GM19463 (cell line): ENCODE results near the gene USH1C.

Experiments
- ATAC-seq: cut with Tn5 transposase; IDR thresholded peaks from one replicate; pipeline ENCODE4 v1.9.1; 2021; ENCODE audit warnings: mild to moderate bottlenecking, moderate library complexity; ENCODE audit not compliant: unreplicated experiment

The USH1C gene

DNA sequence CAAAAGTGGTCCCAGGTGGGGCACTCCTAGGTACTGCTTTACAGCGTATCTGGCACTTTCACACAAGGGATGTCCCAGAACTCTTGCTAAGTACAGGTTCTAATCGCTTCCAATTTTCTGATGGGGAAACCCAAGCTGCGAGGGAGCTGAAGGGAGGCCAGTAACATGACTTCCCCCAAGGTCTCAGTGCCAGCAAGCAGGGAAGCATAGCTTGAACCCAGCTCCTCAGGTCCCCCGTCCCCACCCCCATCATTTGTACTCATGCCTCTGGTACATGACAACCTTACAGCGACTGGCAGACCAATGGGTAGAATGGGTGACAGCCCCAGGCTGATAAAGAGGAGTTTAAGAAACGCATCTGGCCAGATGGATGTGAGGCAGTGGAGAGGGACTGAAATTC lies 66.9 kb downstream of the USH1C start:
- no peak for ATAC-seq

DNA sequence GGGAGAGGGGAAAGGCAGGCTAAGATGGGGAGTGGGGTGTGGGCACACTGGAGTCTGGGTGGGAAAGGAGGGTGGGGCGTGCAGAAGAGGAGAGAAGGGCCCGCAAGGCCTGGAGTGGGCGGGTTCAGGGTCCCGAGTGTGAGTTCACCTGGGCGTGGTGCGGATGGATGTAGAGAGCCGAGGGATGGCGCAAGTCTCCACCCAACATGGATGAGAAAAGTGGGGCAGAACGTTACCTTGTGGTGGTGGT lies 67.2 kb downstream of the USH1C start:
- no peak for ATAC-seq

DNA sequence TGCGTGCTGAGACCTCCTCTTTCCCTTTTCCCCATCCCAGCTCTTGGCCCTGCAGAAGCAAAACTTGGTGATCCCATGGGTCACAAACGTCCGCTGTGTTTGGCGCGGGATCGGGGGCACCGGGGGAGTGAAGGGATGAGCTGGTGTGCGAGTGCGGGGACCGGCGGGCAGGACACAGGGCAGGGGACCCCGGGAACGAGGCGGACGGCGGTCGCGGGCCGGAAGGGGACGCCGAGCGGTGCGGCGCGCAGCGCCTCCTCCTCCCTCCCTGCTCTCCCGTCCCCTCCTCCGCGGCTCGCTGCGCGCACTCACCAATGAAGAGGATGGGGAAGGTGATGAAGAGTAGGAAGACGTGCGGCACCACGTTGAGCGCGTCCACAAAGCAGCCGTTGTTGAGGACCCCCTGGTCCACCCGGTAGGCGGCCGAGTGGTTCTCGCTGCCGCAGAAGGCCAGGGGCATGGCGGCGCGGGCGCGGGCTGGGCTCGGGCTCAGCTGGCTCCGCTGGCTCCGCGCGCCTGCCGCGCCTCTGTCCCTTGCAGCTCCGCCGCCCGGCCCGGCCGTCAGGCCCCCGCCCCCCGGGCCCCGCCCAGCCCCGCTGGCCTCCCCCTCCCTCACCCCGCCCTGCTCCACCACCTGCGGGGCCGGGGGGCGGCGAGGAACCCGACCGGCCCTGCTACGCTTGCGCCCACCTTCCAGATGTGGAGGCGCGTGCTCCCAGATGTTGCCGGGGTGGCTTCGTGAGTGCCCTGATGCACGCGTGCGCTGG lies 67.7 kb downstream of the USH1C start, which contains the start of gene ABCC8:
Gene ABCC8 (minus strand): TSS at position 529 of the 767 bp plus-strand sequence. CDS start 69 bp downstream, at position 460.
- no peak for ATAC-seq

DNA sequence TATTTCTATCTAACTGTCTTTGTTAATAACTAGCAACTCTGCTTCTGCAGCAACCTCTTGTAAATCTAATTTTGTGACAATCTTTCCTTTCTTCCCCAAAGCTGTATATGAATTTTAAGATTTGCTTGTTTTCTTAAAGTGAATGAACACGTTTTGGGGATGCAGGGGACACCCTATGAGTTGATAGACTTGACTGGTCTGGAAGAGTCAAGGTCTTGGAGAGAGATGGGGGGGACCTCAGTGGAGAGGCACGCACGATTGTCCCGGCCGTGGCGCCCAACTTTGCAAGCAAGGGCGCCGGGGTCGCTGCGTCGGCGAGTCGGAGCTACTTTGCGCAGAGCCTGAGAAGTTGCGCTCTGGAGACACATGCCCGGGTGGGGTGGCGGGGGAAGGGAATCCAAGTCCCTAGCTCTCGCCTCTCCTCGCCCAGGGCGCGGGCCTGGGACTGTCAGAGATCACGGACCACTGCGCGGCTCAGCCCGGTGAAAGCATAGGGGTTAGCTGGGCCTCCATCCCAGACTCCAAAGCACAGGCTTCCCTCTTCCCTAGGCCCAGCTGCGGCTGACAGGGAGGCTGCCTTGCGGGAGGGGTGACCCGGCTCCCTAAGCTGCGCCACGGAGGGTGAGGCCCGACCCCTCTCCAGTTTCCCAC lies 68.4 kb downstream of the USH1C start:
- ATAC-seq: no peak

DNA sequence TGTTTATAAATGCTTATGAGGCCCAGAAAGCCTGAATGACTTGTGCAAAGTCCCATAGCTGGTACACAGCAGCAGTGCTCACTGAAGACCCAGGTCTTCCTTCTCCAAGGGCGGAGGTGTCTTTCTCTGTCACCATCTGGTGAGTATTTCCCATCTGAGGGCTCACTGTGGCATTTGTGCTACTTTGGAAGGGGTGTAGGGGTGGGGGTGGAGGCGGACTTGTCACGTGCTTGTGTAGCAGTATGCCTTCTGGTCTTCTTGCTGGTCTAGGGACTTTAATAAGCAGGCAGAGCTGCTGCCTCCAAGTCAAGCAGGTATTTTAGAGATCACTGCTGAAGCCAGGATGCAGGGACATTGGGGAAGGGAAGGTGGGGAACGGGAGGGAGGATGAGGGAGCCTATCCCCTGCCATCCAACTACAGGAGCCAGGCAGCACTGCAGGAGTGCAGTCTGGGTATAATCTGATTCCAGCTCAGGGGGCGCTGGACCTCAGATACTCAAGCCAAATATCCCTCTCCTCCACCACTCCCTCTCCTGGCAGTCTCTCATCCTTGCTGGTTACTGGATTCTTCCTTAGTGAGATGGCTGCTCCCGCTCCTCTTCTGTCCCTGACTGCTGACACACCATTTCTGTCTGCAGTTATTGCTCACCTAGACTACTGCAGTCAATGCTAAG lies 71.0 kb downstream of the USH1C start:
- no peak for ATAC-seq

DNA sequence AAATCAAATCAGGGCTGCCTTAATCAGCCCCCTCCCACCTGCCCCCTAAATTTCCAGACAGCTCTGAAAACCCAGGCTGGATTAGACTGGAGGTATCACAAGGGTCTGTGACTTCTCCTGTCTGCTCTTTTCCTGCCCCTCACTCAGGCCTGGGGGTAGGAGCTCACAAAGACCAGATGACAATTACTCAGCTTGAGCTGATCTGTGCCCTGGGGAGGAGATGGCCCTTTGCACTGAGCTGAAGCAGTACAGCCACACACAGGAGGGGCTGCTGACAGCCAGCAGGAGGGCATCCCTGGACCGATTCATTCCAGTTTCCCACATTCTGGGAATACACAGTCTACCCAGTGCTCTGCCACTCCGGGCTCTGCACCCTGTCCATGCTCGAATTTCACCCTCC lies 71.7 kb downstream of the USH1C start:
- no peak for ATAC-seq

DNA sequence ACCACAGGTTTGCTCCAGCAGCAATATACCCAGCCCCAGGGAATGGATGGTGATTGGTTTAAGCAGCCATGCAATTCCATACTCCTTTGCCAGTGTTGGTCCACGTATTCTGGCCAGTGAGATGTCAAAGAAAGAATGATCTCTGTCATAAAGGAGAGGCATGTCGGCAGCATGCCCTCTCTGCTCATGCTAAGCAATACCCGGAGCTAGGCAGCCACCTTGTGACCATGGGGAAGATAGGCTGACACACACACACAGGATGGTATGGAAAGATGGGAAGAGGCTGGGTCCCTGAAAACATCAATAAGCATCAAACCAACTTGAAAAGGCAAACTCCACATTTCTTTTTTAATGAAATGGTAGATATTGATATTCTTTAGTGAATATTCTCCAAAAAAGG lies 72.7 kb downstream of the USH1C start:
- no peak for ATAC-seq

DNA sequence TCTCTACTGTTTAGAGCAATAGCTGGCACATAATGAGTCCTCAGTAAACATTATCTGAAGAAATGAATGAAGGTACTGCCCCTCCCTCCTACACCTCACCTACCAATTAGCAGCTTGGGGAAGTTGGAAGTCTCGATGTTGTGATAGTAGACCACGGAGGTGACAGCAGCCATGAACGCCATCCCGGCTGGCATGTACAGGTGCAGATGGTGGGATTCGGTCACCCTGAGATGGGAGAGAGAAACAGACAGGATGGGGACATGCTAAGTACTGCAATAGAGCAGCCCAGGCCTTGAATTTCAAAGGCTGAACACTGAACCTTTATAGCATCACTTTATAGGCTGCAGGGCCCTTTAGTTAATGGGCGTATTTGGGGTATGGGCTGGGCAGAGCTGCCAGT lies 74.2 kb downstream of the USH1C start:
- ATAC-seq: no peak

DNA sequence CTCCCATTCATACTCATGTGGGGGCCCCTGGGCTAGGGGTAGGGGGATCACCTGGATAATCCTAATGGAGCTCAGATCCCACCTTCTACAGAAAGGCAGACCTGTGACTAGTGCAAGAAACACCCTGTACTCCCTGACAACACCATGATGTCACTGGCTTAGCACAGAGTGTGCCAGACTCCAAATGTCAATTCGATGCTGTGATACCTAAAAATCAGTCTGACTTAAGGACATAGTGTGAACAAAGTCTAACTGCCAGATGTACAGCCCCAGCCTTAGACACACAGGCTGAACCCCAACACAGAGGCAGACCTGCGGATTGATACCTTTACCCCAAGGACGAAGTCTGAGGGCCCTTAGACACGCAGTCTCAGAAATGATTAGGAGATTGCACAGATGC lies 76.1 kb downstream of the USH1C start:
- no peak for ATAC-seq

DNA sequence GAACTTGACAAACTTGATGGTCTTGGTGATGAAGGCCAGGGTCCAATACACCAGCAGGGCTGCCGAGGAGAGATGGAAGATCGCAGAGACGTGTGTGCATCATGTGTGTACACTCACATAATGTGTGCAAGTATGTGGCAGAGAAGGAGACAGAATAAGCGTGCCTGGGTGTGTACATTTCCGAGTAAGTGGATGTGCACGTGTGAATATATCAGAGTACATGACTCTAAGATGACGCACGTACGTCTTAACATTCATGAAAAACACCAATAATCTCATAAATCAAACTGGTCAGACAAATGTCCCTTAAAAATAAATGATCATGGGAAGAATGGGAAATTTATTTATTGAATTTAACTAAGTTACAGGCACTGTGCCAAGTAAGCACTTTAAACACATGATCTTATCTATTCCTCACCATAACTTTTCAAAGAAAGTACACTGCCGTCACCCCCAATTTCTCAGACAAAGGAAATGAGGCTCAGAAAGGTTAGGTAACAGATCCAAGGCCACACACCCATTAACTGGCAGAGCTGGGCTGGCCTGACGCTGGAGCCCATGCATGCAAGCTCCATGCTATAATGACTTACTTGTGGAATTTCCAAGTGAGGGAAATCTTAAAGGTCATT lies 80.6 kb downstream of the USH1C start:
- no peak for ATAC-seq

DNA sequence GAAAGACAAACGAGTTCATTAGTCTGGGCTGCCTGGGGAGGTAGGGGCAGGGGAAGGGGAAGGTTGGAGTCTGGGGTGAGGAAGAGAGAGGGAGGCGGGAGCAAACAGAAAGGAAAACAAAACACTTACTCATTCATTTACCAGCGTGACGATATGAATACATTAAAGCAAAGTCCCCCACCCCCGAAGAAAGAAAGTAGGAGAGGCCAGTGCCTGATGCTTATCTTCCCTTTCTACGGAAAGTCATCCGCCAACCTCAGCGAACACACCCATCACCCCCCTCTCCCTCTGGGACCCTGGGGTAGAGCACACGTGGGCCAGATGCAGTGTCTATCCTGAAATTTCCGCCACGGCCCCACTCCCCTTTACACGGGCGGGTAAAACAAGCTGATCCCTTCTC lies 81.3 kb downstream of the USH1C start:
- no peak for ATAC-seq

DNA sequence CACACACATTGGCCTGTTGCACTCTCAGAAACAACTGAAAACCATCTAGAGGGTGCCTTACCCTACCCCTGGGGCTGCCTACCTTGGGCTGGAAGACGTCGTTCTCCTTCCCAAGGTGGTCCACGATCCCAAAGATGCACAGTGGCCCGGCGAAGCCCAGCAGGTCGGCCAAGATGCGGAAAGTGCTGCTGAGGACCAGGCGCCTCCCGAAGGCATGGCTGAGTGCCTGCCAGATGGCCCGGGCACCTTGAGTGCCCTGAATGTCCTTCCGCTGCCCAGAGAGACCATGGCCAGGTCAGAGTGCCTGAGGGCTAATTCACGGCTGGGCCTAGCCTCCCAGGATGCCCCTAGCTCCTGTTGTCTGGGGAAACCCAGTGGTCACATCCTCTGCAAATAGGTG lies 83.8 kb downstream of the USH1C start:
- ATAC-seq: no peak

DNA sequence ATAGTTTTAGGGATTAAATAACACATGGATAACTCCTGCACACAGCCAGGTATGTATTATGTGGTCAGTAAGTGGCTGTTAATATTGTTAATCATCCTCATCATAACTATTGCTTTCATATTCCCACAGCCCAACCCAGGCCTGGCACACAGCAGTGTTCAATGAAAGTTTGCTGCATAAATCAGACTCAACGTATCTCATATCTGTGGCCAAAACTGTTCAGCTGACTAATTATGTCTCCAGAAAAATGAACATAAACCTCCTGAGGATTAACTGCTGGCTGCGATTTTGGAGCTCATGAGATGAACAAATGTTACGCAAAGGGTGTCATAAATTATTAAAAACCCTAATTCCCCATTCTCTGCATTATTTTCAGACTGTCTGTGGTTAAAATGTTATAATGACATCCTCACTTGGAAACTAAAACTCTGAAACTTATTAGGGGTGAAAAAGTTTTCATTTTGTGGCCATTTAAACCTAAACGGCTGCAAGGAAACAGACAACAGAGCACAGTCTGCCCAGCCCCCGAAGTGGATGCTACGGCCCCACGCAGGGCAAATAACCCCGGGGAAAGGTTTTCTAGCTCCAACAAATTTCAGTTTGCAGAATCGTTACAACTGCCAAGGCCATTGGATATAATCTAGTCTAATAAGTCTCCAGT lies 84.8 kb downstream of the USH1C start:
- no peak for ATAC-seq

DNA sequence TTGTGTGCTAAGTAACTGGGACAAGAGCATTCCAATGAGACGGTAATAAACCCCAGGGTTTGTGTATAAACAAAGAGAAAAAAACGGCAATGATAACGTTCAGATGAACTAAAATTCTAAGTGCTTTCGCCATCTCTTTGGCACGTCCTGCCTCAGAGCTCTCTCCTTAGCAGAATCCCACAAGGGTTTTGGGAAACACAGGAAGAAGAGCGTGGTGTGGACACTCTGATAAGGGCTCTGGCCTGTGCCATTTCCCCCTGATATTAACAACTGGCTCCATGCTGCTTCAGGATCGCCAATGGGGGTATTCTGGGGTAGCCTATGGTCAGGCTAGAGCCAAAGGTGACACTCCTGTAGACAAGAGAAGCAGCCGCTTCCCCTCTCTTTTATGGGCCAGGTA lies 85.9 kb downstream of the USH1C start:
- no peak for ATAC-seq

DNA sequence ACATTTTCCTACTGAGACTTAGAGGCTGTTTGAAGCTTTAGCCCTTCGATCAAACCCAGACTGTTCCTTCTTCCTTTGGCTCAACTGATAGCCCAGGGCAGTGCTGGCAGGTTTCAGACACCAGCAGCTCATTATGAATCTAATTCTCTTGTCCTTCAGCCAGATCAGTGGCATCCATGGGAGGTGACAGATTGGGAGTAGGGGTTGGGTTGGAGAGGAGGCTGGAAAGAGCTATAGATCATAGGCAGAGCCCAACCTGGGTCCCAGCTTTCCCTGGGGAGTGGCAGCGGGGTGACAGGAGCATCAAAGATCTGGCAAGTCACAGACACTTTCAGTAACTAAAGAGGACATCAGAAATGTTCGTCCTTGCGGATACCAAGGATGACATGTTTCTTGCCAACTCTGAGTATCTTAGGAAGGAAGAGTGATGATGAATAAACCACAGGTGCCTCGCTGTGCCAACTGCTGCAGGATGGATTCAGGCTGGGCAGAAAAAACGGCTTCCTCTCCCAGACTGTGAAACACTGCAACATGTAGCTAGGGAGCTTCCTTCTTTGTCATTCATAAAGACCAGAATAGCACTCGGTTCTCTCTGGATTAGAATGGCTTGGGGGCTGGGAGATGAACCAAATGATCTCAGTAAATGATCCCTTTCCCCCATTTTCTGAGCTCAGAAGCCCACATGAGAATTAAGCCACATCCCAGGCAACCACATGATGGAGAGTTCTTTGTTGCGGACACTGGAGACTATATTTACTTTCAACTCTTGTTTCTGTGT lies 86.6 kb downstream of the USH1C start:
- ATAC-seq: no peak

DNA sequence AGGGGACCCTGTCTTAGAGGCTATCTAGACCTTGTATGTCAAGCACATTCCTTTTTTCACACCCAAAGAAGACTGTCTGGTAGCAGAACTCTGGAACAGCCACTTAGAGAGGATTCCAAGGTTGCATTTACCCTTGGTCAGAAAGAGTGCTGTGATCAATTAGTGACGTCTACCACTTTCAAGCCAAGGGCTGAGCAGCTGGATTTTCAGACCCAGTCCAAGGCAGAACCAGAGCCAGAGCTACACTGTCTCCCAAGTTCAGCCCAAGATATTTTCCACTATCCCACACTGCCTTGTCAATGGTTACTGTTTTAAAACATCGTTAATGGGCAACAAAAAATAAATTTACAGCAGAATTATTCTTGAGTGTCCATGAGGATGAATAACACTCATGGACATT lies 91.5 kb downstream of the USH1C start:
- no peak for ATAC-seq

DNA sequence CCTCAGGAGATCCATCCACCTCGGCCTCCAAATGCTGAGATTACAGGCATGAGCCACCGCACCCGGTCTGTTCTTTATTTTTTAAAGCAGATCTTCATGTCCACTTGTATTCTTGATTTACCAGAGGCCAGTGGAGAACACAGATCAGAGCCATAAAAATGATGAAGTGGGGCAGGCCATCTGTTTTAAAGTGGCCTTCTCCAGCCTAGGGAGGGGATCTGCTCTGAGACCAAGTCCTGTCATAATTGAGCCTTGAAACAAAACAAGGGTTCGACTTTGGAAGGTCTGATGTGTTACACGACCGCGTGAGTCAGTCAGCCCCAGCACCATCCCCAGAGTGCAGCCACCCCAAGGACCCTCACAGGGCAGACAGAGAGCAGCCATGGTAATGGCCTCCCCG lies 95.1 kb downstream of the USH1C start:
- no peak for ATAC-seq

DNA sequence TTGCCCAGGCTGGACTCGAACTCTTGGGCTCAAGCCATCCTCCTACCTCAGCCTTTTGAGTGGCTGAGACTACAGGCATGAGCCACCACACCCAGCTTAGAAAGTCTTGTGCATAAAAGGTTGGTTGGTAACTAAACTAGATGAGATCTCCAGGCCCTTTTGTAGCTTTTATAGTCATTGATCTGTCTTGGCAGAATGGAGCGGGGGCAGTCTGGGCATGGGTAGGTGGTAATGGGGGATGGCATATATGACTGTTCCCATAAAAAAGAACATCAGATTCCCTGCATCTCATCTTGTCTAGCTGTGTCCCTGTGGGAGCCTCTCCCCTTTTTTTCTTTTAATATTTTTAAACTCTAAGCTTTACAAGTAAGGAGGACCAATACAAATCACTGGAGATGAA lies 97.7 kb downstream of the USH1C start:
- ATAC-seq: no peak

DNA sequence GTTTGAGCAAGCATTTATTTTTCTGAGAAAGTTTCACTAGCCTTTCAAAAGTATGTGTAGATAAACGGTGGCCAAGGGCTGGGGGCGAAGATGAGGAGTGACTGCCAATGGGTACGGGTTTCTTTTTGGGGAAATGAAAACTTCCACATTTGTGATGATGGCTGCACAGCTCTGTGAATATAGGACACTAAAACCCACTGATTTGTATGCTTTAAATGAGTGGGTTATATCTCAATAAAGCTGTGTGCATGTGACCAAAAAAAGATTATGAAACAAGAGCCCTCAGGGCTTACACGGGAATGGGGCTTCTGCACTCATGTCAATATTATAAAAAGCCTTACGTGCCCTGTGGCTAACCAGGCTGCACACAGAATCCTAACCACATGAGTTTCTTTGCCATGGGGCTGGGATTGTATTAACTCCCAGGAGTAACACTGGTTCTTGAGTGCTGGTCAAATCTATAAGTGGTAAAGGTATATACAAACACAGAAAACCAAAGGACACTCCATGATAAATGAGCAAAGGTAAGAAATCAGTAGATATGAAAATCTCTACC lies 98.9 kb downstream of the USH1C start:
- no peak for ATAC-seq

DNA sequence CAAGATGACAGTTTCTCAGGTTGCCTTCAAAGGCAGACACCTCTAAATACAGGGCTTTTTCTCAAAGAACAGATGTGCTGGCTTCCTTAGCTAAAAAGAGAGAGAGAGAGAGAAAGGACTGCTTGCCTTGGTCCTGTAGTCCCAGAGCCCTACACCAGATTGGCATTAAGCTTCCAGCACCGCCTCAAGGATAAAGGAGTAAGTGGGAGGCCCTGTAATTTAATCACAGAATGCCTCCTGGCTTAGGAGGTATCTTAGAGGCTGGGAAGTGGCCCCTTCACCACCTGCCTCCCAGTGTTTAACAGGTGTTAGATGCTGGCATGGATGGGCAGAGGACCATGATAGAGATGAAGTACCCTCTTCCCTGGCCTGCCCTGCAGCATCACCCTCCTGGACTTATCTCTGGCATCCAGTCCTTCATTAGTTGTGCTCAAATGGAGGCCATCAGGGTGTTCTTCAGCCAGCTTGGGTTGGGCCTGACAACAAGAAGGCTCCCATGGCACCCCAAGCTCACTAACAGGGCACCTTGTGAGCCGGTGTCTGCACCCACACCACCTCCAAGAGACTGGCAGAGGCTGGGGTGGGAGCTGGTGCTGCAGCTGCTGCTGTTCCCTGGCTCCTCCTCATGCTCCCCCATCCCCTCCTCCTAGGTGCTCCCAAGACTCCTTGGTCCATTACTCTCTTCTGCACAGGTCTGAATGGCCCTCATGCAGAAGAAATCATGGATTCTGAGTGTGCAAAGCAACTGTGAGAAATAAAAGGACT lies 100.1 kb downstream of the USH1C start:
- ATAC-seq: no peak
